GM03348 (cell line): ENCODE data around the gene NDUFS8.

Experiments
- DNase-seq: peaks from one replicate; pipeline ENCODE4 v3.0.0; 2012; ENCODE audit warnings: low spot score

Gene NDUFS8

DNA sequence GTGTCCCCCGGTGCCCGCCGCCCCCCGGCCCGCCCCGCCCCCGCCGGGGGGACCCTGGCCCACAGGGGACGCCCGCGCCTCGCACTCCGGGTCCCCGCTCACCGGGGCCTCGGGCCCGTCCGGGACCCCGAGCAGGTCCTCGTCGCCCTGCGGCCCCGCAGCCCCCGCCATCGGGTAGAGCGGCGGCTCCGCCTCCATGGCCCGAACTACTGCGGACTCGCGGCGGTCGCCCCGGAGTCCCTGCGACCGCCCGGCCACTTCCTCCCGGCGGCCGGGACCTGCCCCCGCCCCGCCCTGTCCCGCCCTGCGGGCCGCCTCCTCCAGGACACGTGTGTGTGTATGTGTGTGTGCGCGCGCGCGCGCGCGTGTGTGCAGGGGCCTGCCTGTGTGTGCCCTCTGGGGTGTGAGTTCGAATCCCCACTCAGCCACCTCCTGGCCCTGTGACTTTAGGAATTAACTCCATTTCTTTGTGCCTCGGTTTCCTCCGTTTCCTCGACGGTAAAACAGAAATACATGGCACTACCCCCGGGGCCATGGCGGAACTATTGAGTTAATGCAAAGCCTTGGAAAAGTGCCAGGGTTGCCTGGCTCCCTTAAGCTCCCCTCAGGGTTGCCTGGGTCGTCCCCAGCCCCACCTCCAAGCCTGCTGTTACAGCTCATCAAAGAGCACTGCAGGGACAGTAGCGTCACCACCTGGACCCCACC lies 26.5 kb upstream of the NDUFS8 start, which contains the start of gene UNC93B1:
UNC93B1 (minus strand) TSS at position 252 of the 705 bp plus-strand sequence; CDS start at position 198, 54 bp downstream.
- peak; percentile 94 for DNase-seq

- DNase-seq: no peak
Observed at GRCh38 chr11:68004551-68005335, 25.7 kb upstream of the NDUFS8 start.

DNA sequence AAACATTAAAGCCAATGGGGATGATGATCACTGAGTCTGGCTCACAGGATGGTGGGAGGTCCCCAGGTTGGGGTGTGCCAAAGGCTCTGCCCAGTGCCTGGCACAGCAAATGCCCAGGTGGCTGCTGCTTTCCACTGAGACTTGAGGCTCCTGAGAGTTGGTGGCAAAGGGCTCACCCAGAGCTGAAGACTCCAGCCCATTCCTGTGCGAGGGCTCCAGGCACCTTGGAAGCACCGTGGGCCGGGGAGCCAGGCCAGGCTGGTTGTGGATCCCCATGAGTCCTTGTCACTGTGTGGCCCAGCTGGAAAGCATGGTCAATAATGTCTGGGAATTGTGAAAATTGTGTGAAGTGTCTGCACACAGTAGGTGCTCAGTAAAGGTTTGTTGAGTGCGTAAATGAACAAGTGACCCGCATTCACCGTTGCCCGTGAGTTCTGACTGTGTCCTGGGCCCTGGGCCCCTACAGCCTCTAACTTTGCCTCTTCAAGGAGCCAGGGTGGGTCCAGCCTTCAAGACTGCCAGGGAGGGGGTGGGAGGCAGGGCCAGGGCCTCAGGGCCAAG lies 23.8 kb upstream of the NDUFS8 start:
- DNase-seq: no peak

DNA sequence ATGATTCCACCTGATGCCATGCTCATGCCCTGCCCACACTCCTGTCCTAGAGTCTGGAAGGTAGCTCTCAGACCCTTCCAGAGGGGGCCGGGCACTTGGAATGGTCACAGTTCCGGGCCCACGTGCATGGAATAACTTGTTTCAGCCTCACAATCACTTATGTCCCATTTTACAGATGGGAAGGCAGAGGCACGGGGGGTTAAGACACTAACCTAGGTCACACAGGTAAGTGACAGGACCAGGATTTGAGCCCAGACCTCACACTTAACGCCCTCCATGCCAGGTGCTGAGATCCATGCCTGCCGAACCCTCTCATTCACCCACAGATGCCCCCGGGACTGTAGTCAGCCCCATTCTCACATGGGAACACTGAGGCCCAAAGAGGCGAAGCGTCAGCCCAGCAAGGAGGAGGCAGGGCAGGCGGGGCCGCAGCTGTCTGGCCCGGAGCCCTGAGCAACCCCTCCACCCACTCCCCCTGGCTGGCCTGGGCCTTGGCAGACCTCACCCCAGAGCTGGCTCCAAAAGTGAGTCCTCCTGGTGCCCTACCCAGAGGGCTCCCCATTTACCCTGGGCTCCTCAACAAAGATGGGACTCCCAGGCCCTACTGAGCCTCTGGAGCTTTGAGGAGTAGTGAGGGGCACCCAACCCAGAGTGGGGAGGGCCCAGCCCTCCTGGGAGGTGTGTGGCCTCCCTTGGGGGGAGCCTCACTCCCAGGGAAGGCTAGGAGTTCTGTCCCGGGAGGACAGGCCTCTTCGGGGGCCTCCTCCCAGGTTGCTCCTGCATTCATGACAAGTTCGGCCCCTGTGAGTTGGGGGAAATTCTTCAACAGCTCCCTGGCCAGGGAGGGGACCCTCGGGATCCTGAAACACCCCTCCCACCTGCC lies 22.7 kb upstream of the NDUFS8 start:
- DNase-seq: no peak

- DNase-seq: no peak
Observed at GRCh38 chr11:68008381-68009337, 21.8 kb upstream of the NDUFS8 start.

DNA sequence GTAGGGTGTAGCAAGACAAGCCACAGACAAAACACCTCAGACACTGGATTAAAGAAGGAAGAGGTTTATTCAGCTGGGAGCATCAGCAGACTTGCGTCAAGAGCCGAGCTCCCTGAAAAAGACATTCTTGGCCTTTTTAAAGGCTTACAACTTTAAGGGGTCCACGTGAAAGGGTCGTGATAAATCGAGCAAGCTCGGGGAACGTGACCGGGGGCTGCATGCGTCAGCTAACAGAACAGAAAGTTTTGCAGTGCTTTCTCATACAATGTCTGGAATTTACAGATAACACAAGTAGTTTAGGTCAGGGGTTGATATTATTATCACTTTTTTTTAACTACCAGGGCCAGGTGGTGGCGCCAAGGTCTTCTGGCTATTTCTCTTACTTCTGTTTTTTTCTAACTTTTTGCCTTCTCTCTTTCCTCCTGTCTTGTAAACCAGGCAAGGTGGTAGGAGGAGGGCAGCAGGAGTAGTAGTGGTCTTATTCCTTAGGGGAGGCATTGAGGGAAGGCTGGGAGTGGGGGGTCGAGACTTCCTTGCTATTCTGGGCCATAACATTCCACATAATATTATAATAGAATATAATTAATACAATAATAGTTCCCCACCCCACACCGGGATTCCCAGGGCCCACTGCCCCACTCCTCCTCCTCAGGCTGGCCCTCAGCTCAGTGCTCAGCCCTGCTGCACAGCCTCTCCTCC lies 20.9 kb upstream of the NDUFS8 start:
- no peak for DNase-seq

GRCh38 chr11:68010090-68011041 lies 20.1 kb upstream of the NDUFS8 start, which contains the start of gene ALDH3B1:
Gene ALDH3B1 (plus strand): TSS chr11:68010327. CDS start chr11:68015298, 4,971 bp downstream.
- DNase-seq: peak; percentile 95

DNA sequence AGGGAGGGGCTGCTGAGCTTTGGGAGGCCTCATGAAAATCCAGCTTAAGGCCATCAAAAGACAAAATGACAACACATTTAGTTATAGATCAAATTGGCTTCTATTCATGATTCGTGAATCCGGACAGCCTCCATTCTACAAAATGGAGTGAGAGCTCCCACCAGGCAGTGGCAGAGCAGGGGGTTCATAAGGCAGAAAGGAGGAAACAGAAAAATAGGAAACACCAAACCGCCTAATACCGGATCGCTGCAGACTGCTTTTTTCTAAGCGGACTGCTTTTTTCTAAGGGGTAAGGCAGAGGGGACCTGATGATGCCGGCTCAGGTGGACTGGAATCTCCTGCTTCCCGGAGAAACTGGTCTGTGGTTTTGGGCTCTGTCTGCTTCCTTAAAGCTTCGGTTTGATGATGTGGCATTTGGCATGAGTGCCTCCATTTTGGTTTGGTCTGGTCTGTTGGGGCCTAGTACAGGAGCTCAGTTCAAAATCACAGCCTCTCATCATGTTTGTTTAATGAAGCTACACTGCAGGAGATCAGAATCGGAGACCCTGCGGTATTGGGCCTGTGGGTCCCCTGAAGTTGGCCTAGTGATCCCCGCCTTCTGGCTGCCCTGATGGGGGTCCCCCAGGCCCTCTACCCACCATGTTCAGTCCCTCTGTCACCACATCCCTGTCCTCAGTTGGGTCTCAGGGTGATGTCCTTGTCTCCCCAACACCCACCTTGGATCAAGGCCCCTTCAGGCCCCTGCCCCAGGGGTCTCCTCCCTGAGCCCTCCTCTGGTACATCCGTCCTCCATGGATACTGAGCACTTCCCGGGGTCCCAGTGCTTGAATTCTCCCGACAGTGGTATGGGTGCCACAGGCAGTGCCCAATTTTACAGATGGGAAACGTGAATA lies 19.2 kb upstream of the NDUFS8 start:
- DNase-seq: no peak

DNA sequence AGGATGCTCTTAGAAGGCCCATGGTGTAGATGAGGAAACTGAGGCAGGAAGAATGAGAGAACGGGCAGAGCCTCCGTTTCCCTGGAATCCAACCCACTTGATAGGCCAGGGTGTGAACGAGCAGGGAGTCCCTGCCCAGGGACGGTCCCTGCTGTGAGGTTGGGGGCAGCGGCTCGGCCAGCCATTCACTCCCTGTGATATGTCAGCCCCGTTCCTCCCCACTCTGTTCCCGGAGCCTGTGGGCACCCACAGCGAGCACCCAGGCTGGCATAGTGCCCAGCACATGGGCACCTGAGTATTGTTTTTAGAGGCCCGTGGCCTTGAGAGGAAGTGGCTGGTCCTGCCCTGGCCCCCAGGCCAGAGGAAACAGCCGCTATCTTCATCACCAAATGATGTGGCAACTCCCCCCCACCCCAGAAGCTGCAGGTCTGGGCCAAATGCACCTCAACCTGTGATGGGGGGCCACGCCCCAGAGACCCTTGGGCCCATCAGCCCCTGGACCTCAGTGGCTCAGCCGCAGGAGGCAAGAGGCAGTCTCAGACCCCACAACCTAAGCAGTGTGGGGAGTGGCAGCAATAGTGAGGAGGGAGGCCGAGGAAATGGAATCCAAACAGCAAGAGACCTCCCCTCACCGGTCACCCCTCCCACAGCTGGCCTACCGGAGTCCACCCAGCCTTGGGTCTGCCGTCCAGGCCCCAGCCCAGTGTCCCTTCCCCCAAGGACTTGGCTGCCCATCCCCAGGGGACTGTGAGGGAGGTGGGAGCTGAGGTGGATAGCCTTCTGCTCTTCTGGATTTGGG lies 18.2 kb upstream of the NDUFS8 start:
- no peak for DNase-seq

GRCh38 chr11:68012843-68013610 lies 17.5 kb upstream of the NDUFS8 start:
- DNase-seq: peak; percentile 94

GRCh38 chr11:68013611-68014156 lies 16.8 kb upstream of the NDUFS8 start:
- no peak for DNase-seq

DNA sequence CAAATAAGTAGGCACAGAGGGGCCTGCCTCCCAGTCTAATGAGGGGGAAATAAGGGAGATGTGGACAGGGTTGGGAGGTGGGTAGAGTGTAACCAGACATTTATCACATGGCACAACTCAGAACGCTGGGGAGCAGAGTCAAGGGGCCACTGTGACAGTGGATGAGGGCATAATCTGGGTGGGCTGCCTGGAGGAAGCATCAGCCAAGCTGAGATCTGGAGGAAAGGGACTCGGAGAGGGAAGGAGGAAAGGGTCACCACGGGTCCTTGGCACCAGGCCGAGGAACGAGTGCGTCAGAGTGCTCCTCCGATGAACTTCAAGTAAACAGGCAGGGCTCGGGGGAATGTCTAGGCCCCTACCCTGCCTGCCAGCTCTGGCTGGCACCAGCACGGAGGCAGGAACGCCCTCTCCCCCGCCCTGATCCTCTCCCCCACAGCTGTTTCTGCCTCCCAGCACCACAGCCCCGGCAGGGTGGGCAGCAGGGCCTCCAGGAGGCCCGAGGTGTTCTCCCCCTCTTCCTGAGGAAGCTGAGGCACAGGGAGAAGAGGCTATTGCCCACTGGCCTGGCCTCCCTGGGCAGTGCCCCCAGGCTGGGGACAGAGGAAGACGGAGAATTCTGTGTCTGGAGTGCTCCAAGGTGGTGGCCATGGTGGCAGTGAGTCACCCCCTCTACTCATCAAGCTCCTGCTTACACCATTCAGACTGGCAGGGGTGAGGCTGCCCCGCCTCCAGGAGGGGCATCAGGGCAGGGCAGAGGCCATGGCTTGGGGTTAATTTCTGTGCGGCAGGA lies 16.1 kb upstream of the NDUFS8 start:
- DNase-seq: peak; percentile 70

DNA sequence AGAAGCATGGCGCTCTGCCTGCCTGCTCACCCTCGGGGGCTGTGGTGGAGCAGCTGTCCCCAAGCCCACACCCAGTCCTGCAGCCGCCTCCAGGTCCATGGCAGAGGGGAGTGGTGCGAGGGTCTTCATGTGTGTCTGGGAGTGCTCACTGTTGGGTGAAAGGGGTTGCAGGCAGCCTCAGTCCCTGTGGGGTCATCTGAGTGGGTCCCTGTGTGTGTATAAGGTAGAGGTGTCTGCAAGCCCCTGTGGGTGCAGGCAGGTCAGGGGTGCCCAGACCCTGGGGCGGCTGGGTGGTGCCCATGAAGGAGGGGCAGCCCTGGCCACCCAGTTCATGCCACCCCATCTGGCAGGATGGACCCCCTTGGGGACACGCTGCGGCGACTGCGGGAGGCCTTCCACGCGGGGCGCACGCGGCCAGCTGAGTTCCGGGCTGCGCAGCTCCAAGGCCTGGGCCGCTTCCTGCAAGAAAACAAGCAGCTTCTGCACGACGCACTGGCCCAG lies 15.5 kb upstream of the NDUFS8 start:
- DNase-seq: no peak

DNA sequence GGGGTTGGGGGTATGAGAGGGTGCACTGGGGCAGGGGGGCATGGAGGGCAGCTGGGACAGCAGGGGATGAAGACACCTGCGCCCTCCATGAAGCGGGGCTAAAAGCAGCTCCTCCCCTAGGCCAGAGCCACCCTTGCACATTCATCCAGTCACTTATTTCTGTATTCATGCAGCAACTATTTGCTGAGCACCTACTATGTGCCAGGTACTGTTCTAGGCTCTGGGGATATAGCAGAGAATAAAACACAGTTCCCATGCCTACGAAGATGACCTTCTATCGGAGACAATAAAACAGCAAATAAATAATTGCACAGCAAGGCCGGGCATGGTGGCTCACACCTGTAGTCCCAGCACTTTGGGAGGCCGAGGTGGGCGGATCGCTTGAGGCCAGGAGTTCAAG lies 15.0 kb upstream of the NDUFS8 start:
- no peak for DNase-seq
